Erythroblast (primary cell): ENCODE measurements around the gene ZMYM2.
A peak's percentile ranks its signal among the peaks of the same experiment; 100 is the strongest.

Experiments
- GATA1 ChIP-seq: IDR thresholded peaks from 2 replicates; pipeline ENCODE4 v1.6.1; 2011; ENCODE audit warnings: low read depth, mild to moderate bottlenecking, control low read depth, low read length, moderate library complexity
- POLR2A ChIP-seq: IDR thresholded peaks from 2 replicates; pipeline ENCODE4 v1.6.1; 2011; ENCODE audit warnings: mild to moderate bottlenecking, low read length

- TF ChIP-seq POLR2A: peak; percentile 73
- TF ChIP-seq GATA1: no peak
Observed at GRCh38 chr13:20127562-20128458, 169.3 kb downstream of the ZMYM2 start.
